ENCODE data around the gene LIX1L. TPM values are rescaled to one million over a fixed set of nuclear protein-coding genes. Genes with fewer than 3 reads are reported as not detected.
A peak's percentile ranks its signal among the peaks of the same experiment; 100 is the strongest.

The LIX1L gene
- total RNA-seq, 1 experiment from 2014 or later: 0.82 TPM

DNA sequence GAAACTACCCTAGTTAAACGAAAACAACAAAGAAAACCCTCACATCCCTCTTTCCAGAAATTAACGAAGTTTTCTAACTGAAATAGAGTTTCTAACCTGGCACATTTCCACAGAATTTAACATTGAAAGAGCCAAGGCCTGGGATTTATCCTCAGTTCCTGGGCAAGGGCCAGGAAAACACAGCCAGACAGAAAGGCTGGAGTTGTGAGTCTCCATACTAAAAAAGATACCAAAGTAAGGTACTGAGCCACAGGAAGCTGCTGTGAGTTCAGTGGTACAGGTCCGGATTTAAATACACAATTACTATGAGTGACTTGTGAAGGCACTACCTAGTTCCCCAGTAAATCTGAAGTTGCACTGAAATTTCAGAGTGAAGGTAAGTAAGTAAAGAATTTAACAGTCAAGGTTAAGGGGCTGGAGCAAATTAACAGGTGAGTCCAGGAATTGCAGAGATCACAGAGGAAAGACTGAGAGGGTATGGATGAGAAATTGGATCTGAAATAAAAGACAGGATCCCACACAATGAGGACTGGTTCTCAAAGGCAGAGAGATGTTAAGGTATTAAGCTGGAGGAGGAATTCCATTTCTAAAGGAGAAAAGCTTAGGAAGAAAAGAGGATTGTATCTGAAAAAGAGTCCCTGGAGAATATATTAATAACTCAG lies 905 bp downstream of the LIX1L start:
- CTCF ChIA-PET: interaction anchor here (1.0 to 2.1 kb wide), 3 partner anchors 20 to 78 kb away, joined by 3 to 15 read pairs (median 5); partner anchors contain the start of gene RBM8A

DNA sequence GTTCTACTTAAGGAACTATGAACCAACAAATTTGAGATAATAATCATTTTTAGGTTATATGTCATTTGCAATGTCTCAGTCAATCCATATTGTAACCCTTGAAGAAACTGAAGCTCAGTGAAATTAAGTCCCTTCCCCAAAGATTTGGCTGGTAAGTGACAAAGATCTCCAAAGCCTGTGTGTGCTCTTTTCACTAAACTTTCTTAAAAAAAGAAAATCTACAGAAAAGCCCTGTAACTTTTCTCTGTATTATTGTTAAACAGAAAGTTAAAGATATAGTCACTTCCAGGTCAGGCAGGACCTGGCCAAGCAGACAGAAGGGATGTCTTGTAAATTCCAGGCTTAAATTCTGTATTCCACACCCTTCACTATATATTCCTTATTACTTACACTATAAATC lies 1.5 kb downstream of the LIX1L start:
- Histone ChIP-seq H3K4me1 (peaks cover 20% of the 10 kb centered on the region), H3K9me3 (no peaks in the 10 kb centered on the region), H3K4me3 (ENCODE audit: low read depth, low read length) (no peak overlapping the region), H3K27me3 (replicated peaks; ENCODE audit: control insufficient read depth, insufficient read depth, low read length) (no peaks in the 10 kb centered on the region), H3K36me3 (ENCODE audit: control insufficient read depth, insufficient read depth, low read length) (no peaks in the 10 kb centered on the region)
- H3K36me3 Mint-ChIP-seq (ENCODE audit: insufficient read depth, unreplicated experiment): no peaks in the 10 kb centered on the region
- no peaks in the 10 kb centered on the region for H3K9me3 Mint-ChIP-seq (ENCODE audit: unreplicated experiment)
- H3K4me3 Mint-ChIP-seq (ENCODE audit: unreplicated experiment): no peak overlapping the region
- H3K27ac Mint-ChIP-seq (ENCODE audit: unreplicated experiment): no peak overlapping the region
- ChIA-PET CTCF (no interaction called here), POLR2A (no interaction called here)
- DNase-seq: no peak
- intact Hi-C loops (cut with micrococcal nuclease; ENCODE audit: unreplicated experiment): no loop called here
- H3K4me1 Mint-ChIP-seq (ENCODE audit: low read depth, unreplicated experiment): peaks cover 15% of the 10 kb centered on the region
- BruUV-seq (replicated peaks): no TSS peak
- peaks cover 13% of the 10 kb centered on the region for H3K27me3 Mint-ChIP-seq (ENCODE audit: insufficient read depth, unreplicated experiment)
- no peak for TF ChIP-seq CTCF (IDR thresholded peaks at IDR 0.05; ENCODE audit: insufficient read depth in 1 of 2, low read depth in 1 of 2, low read length in 1 of 2, severe bottlenecking in 1 of 2, unreplicated experiment in 1 of 2)

More for the DNA sequence above, 905 bp downstream of the LIX1L start:
- no peak for DNase-seq
- POLR2A ChIA-PET: interaction anchor here (2.4 kb wide), 1 partner anchor 30 kb away, joined by 14 read pairs; the partner anchor contains the start of gene RBM8A
- Histone ChIP-seq H3K36me3 (ENCODE audit: control insufficient read depth, insufficient read depth, low read length) (no peaks in the 10 kb centered on the region), H3K27me3 (replicated peaks; ENCODE audit: control insufficient read depth, insufficient read depth, low read length) (no peaks in the 10 kb centered on the region; the same call in 1 of the 2 replicates), H3K4me1 (peaks cover 20% of the 10 kb centered on the region), H3K9me3 (no peaks in the 10 kb centered on the region), H3K4me3 (ENCODE audit: low read depth, low read length) (peak overlapping the region; percentile 46)
- BruUV-seq (replicated peaks): no TSS peak
- no peak overlapping the region for H3K27ac Mint-ChIP-seq (ENCODE audit: unreplicated experiment)
- intact Hi-C loops (cut with micrococcal nuclease; ENCODE audit: unreplicated experiment): no loop called here
- H3K4me3 Mint-ChIP-seq (ENCODE audit: unreplicated experiment): peak overlapping the region; percentile 68
- H3K4me1 Mint-ChIP-seq (ENCODE audit: low read depth, unreplicated experiment): peaks cover 15% of the 10 kb centered on the region
- TF ChIP-seq CTCF (IDR thresholded peaks at IDR 0.05; ENCODE audit: insufficient read depth in 1 of 2, low read depth in 1 of 2, low read length in 1 of 2, severe bottlenecking in 1 of 2, unreplicated experiment in 1 of 2): no peak
- no peaks in the 10 kb centered on the region for H3K9me3 Mint-ChIP-seq (ENCODE audit: unreplicated experiment)
- H3K36me3 Mint-ChIP-seq (ENCODE audit: insufficient read depth, unreplicated experiment): no peaks in the 10 kb centered on the region
- peaks cover 13% of the 10 kb centered on the region for H3K27me3 Mint-ChIP-seq (ENCODE audit: insufficient read depth, unreplicated experiment)

DNA sequence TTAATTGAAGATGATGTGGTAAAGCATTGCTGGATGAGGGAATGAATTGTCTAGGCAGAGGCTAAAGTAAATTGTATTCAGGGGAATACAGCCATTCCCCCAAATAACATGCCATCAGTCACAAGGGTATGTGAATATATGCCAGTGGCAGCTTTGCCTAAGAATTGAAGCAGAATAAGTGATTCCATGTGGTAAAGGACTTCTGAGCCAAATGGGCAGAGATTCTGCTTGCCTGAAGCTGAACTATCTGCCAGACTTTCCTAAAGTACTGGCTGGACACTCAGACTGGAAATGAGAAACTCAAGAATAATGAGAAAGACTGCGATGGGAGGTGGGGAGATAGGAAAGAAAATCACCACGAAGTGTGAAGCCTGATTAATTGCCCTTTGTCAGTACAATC lies 2.4 kb downstream of the LIX1L start:
- POLR2A ChIA-PET: no interaction called here
- H3K4me3 ChIP-seq (ENCODE audit: low read depth, low read length): no peak overlapping the region
- DNase-seq: no peak
- H3K9me3 ChIP-seq: no peaks in the 10 kb centered on the region
- Mint-ChIP-seq H3K36me3 (ENCODE audit: insufficient read depth, unreplicated experiment) (no peaks in the 10 kb centered on the region), H3K4me3 (ENCODE audit: unreplicated experiment) (no peak overlapping the region), H3K27ac (ENCODE audit: unreplicated experiment) (no peak overlapping the region), H3K4me1 (ENCODE audit: low read depth, unreplicated experiment) (peaks cover 15% of the 10 kb centered on the region), H3K9me3 (ENCODE audit: unreplicated experiment) (no peaks in the 10 kb centered on the region), H3K27me3 (ENCODE audit: insufficient read depth, unreplicated experiment) (peaks cover 13% of the 10 kb centered on the region)
- no TSS peak for BruUV-seq (replicated peaks)
- no peak for TF ChIP-seq CTCF (IDR thresholded peaks at IDR 0.05; ENCODE audit: insufficient read depth in 1 of 2, low read depth in 1 of 2, low read length in 1 of 2, severe bottlenecking in 1 of 2, unreplicated experiment in 1 of 2)
- CTCF ChIA-PET: interaction anchor here (1.0 kb wide), 1 partner anchor 52 kb away, joined by 5 read pairs; no protein-coding TSS in a partner anchor
- no peaks in the 10 kb centered on the region for H3K36me3 ChIP-seq (ENCODE audit: control insufficient read depth, insufficient read depth, low read length)
- intact Hi-C loops (cut with micrococcal nuclease; ENCODE audit: unreplicated experiment): no loop called here
- no peaks in the 10 kb centered on the region for H3K27me3 ChIP-seq (replicated peaks; ENCODE audit: control insufficient read depth, insufficient read depth, low read length)
- peaks cover 20% of the 10 kb centered on the region for H3K4me1 ChIP-seq

Measured in Caco-2 (cell line).